ENCODE measurements around the gene RARB. TPM values are rescaled to one million over a fixed set of nuclear protein-coding genes. Genes with fewer than 3 reads are reported as not detected.

Gene RARB
- total RNA-seq, 2 experiments from 2014 or later, result not detected

DNA sequence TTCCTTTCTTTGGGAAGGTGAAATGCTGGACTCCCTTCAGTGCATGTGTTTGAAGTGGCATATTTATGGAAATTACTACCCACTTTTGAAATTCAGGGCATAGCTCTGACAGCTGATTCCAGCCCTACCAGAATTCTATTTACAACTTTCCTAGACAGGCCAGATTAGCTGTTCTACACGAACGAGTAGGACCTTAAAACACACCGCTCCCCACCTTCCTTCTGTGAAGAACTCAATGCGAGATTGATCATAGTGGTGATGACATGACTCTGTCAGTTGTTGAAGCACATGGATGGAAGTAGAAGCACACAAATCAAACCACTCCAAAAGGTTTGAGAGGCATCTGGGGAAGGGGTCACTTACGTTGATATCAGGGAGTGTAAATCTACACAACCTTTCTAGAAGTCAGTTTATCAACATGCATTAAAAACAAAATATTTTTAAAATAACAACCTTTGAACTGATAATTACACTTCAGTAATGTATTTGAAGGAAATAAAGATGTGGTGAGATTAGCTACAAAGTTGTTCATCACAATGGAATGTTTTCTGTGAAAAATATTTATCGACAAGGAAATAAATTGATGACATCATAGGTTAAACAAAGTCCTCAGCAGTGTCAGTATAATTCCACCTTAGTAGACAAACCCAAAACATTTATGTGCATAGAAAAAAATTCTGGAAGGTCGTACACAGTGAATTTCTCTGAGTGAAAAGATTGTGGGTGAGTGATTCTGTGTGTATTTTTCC is 29.8 kb downstream of the RARB start:
- H3K36me3 Mint-ChIP-seq (ENCODE audit: low read depth), result no peaks in the 10 kb centered on the region
- H3K27ac Mint-ChIP-seq, result no peak overlapping the region
- H3K9me3 Mint-ChIP-seq, result no peaks in the 10 kb centered on the region
- ChIA-PET POLR2A (no interaction called here), CTCF (interaction anchor here (0.6 kb wide), 1 partner anchor 421 kb away, joined by 3 read pairs; no protein-coding TSS in a partner anchor)
- peaks cover 9% of the 10 kb centered on the region for H3K4me1 Mint-ChIP-seq
- no peak overlapping the region for H3K4me3 Mint-ChIP-seq
- peaks cover 2% of the 10 kb centered on the region for H3K27me3 Mint-ChIP-seq
- no peak for DNase-seq

- Mint-ChIP-seq H3K27ac (no peak overlapping the region), H3K4me1 (peaks cover 9% of the 10 kb centered on the region), H3K4me3 (no peak overlapping the region), H3K36me3 (ENCODE audit: low read depth) (no peaks in the 10 kb centered on the region), H3K27me3 (peaks cover 2% of the 10 kb centered on the region), H3K9me3 (no peaks in the 10 kb centered on the region)
- DNase-seq, result no peak
- ChIA-PET POLR2A (no interaction called here), CTCF (no interaction called here)
Observed at GRCh38 chr3:25458420-25458814, 30.4 kb downstream of the RARB start.

GRCh38 chr3:25460751-25461150 is 32.7 kb downstream of the RARB start:
- peaks cover 9% of the 10 kb centered on the region for H3K4me1 Mint-ChIP-seq
- no peaks in the 10 kb centered on the region for H3K36me3 Mint-ChIP-seq (ENCODE audit: low read depth)
- H3K27ac Mint-ChIP-seq, result no peak overlapping the region
- DNase-seq, result peak; percentile 5
- POLR2A ChIA-PET, result no interaction called here
- CTCF ChIA-PET, result no interaction called here
- peaks cover 2% of the 10 kb centered on the region for H3K27me3 Mint-ChIP-seq
- H3K9me3 Mint-ChIP-seq, result no peaks in the 10 kb centered on the region
- no peak overlapping the region for H3K4me3 Mint-ChIP-seq

- Mint-ChIP-seq H3K27me3 (peaks cover 2% of the 10 kb centered on the region), H3K4me1 (peaks cover 9% of the 10 kb centered on the region), H3K36me3 (ENCODE audit: low read depth) (no peaks in the 10 kb centered on the region), H3K27ac (no peak overlapping the region), H3K4me3 (no peak overlapping the region), H3K9me3 (no peaks in the 10 kb centered on the region)
- ChIA-PET POLR2A (no interaction called here), CTCF (no interaction called here)
- no peak for DNase-seq
Observed at GRCh38 chr3:25461946-25462345, 33.9 kb downstream of the RARB start.

GRCh38 chr3:25462495-25462894 is 34.4 kb downstream of the RARB start:
- Mint-ChIP-seq H3K4me3 (no peak overlapping the region), H3K4me1 (peaks cover 9% of the 10 kb centered on the region), H3K36me3 (ENCODE audit: low read depth) (no peaks in the 10 kb centered on the region), H3K27ac (no peak overlapping the region), H3K9me3 (no peaks in the 10 kb centered on the region), H3K27me3 (peaks cover 2% of the 10 kb centered on the region)
- CTCF ChIA-PET, result interaction anchor here (1.7 kb wide), 1 partner anchor 26 kb away, joined by 4 read pairs; no protein-coding TSS in a partner anchor
- no peak for DNase-seq
- POLR2A ChIA-PET, result no interaction called here

- Mint-ChIP-seq H3K9me3 (no peaks in the 10 kb centered on the region), H3K4me1 (peaks cover 9% of the 10 kb centered on the region), H3K4me3 (no peak overlapping the region), H3K27me3 (peaks cover 2% of the 10 kb centered on the region), H3K27ac (no peak overlapping the region), H3K36me3 (ENCODE audit: low read depth) (no peaks in the 10 kb centered on the region)
- ChIA-PET CTCF (interaction anchor here (0.6 to 1.7 kb wide), 2 partner anchors 28 to 128 kb away, joined by 3 to 4 read pairs; no protein-coding TSS in a partner anchor), POLR2A (interaction anchor here (0.5 kb wide), 1 partner anchor 22 kb away, joined by 6 read pairs; no protein-coding TSS in a partner anchor)
- DNase-seq, result no peak
Observed at GRCh38 chr3:25463836-25464418, 35.9 kb downstream of the RARB start.

GRCh38 chr3:25465266-25465860 is 37.3 kb downstream of the RARB start:
- ChIA-PET CTCF (interaction anchor here (0.6 kb wide), 1 partner anchor 962 kb away, joined by 3 read pairs; no protein-coding TSS in a partner anchor), POLR2A (no interaction called here)
- Mint-ChIP-seq H3K36me3 (ENCODE audit: low read depth) (no peaks in the 10 kb centered on the region), H3K27me3 (no peaks in the 10 kb centered on the region), H3K27ac (no peak overlapping the region), H3K4me1 (peaks cover 9% of the 10 kb centered on the region), H3K9me3 (no peaks in the 10 kb centered on the region), H3K4me3 (no peak overlapping the region)
- no peak for DNase-seq

DNA sequence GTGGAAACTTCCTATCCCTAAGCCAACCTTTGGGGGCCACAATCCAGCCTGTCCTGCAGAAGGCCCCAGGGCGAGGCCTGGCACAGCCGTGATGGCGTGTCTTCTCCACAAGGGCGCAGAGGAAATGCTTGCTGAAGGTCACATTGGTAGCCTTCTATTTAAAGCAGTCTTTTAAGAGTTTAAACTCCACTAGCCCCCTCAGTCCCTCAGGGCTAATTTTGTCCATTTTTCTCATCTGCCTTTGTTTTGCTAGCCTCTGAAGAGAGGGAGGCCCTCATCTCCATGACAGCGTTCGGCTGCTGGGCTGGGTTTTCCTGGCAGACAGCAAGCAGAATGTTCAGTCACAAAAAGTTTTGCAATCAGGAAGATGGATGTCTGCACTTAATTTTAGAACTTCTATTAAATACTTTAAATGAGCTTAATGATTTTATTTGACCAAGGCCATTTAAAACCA is 40.8 kb downstream of the RARB start:
- H3K36me3 Mint-ChIP-seq (ENCODE audit: low read depth), result no peaks in the 10 kb centered on the region
- ChIA-PET CTCF (no interaction called here), POLR2A (no interaction called here)

DNA sequence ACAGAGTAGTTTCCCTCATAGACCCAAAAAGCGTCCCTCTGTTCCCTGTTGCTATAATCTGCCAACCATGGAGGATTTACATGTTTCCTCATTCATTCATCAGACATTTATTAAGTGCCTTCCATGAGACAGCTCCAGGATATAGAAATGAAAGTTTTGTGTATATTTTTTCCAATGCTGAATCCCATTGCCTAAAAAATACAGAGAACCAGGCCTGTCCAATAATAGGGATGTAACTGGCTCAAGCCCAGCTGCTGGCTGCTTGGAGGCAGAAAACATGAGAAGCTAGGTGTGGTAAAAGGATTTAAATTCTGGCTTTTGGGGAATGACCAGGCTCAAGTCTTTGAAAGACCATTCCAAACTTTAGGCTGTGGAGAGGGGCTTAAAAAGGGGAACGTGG is 41.5 kb downstream of the RARB start:
- POLR2A ChIA-PET, result no interaction called here
- Mint-ChIP-seq H3K4me1 (no peaks in the 10 kb centered on the region), H3K4me3 (no peak overlapping the region), H3K27me3 (peaks cover 3% of the 10 kb centered on the region), H3K9me3 (no peaks in the 10 kb centered on the region), H3K36me3 (ENCODE audit: low read depth) (no peaks in the 10 kb centered on the region), H3K27ac (no peak overlapping the region)
- no peak for DNase-seq
- CTCF ChIA-PET, result no interaction called here

More for the DNA sequence above, 40.8 kb downstream of the RARB start:
- Mint-ChIP-seq H3K9me3 (no peaks in the 10 kb centered on the region), H3K27ac (no peak overlapping the region), H3K4me3 (no peak overlapping the region), H3K4me1 (no peaks in the 10 kb centered on the region), H3K27me3 (peaks cover 3% of the 10 kb centered on the region)
- DNase-seq, result no peak

GRCh38 chr3:25471081-25471768 is 43.2 kb downstream of the RARB start:
- no peak for DNase-seq
- Mint-ChIP-seq H3K4me3 (no peak overlapping the region), H3K27me3 (peaks cover 3% of the 10 kb centered on the region), H3K36me3 (ENCODE audit: low read depth) (no peaks in the 10 kb centered on the region), H3K9me3 (no peaks in the 10 kb centered on the region), H3K4me1 (no peaks in the 10 kb centered on the region), H3K27ac (no peak overlapping the region)
- CTCF ChIA-PET, result no interaction called here
- POLR2A ChIA-PET, result no interaction called here

DNA sequence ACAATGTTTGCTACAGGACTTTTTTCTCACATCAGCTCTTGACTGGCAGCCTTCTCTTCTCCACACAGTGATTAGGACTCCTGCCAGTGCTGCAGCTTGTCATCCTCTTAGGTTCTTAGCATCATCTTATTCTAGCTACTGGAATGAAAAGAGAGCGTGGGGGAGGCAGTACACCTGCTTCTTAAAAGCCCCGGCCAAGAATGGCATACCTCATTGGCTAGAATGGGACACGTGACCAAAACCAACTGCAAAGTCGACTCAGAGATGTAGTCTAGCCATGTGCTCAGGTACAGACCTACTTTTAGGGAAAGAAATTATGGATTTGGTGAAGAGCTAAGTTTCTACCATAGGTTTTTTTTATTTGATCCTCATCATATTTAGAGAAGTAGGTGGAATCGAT is 44.1 kb downstream of the RARB start:
- H3K36me3 Mint-ChIP-seq (ENCODE audit: low read depth), result no peaks in the 10 kb centered on the region
- H3K9me3 Mint-ChIP-seq, result no peaks in the 10 kb centered on the region
- no peak overlapping the region for H3K27ac Mint-ChIP-seq
- CTCF ChIA-PET, result no interaction called here
- no peaks in the 10 kb centered on the region for H3K4me1 Mint-ChIP-seq
- POLR2A ChIA-PET, result no interaction called here
- H3K27me3 Mint-ChIP-seq, result peaks cover 3% of the 10 kb centered on the region
- no peak overlapping the region for H3K4me3 Mint-ChIP-seq
- DNase-seq, result no peak

DNA sequence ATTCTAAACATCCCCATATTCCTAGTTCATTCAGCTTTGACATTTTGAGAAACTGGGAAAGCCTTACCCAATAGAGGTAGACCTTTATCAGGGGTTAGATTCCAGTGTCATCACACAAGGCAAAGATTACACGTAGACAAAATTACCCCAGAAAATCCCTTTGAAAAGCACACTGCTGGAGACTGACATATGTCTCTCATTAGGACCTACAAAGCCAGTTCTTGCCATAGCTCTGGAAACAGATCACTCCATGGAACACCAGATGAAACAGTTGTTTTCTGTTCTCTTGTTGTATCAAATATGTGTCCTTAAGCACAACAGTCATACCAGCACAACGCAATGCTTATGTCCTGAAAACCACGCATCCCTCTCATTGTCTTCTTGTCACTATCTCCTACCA is 44.7 kb downstream of the RARB start:
- ChIA-PET POLR2A (no interaction called here), CTCF (no interaction called here)
- Mint-ChIP-seq H3K4me1 (no peaks in the 10 kb centered on the region), H3K27ac (no peak overlapping the region), H3K27me3 (peaks cover 3% of the 10 kb centered on the region), H3K4me3 (no peak overlapping the region), H3K36me3 (ENCODE audit: low read depth) (no peaks in the 10 kb centered on the region), H3K9me3 (no peaks in the 10 kb centered on the region)
- DNase-seq, result no peak

DNA sequence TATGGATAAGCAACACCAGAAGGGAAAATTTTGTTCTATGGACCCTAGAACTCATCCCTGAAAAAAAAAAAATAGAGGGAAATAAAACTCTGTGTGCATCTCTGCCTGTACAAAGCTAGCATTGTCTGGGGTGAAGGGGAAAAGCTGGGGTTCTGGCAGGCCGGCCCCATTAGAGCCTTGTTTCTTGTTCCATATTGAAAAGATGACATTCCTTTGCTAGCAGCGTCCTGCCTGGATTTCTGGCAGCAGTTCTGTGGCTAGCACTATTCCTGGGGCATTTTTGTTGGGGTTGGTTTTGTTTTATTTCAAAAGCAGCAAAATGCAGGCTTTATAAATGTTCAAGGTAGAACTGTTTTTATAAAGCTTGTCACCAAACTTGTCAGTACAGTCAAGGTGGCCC is 45.2 kb downstream of the RARB start:
- no peaks in the 10 kb centered on the region for H3K9me3 Mint-ChIP-seq
- H3K27ac Mint-ChIP-seq, result no peak overlapping the region
- no peaks in the 10 kb centered on the region for H3K4me1 Mint-ChIP-seq
- H3K36me3 Mint-ChIP-seq (ENCODE audit: low read depth), result no peaks in the 10 kb centered on the region
- CTCF ChIA-PET, result interaction anchor here (0.6 kb wide), 1 partner anchor 435 kb away, joined by 3 read pairs; no protein-coding TSS in a partner anchor
- POLR2A ChIA-PET, result no interaction called here
- no peak for DNase-seq
- peaks cover 3% of the 10 kb centered on the region for H3K27me3 Mint-ChIP-seq
- no peak overlapping the region for H3K4me3 Mint-ChIP-seq
